GM23248 (cell line): Measurements from ENCODE around the gene CDK13.

Source experiments
- EZH2 ChIP-seq: fragments of 200-600 bp; sonication (generic); IDR thresholded peaks from 2 replicates; pipeline ENCODE4 v1.6.1; 2018; ENCODE audit warnings: antibody characterized with exemption, mild to moderate bottlenecking; ENCODE audit not compliant: insufficient read depth, poor library complexity, severe bottlenecking
- EZH2phosphoT487 ChIP-seq: fragments of 200-600 bp; sonication (generic); IDR thresholded peaks from 2 replicates; pipeline ENCODE4 v1.6.1; 2018; ENCODE audit warnings: antibody characterized with exemption, moderate library complexity, mild to moderate bottlenecking, low read depth; ENCODE audit not compliant: insufficient read depth

DNA sequence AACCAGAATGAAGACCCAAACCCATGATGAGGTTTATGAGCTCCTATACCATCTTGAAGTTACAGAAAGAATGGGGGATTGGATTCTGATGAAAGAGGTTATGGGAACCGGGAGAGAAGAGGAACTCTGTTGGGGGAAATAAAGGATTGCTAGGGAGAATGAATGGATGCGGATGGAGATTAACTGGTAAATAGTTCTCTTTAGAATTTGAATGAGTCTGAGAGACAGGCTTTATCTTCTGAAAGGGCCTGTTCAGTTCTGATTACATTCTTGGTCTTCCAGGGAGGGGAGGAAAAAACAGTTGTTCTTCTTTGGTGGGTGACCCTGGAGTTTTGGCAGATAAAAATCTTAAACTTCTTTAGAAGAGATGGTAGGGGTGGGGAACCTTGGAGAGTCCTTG, 198.6 kb downstream of the CDK13 start:
- TF ChIP-seq EZH2 = no peak
- no peak for TF ChIP-seq EZH2phosphoT487
